Esophagus muscularis mucosa (tissue), 4 donors: Measurements from ENCODE around the gene CAMKMT. TPM values are rescaled to one million over a fixed set of nuclear protein-coding genes. Genes with fewer than 3 reads are reported as not detected.
"Not testable (repeated sequence)": the region's sequence is repeated elsewhere in the genome, so short reads cannot be mapped to it uniquely, and the experiment has no call there.

Experiments used
- DNase-seq: peaks from one replicate; pipeline ENCODE4 v3.0.0-alpha.2; 2017; ENCODE audit errors: extremely low spot score
- H3K27ac ChIP-seq, 4 donors: fragments of 200-600 bp; sonication (generic); replicated peaks in 1 of 4; 1 replicate in 3 of 4; 2 replicates in 1 of 4; pipeline ENCODE4 v1.5.1; 2016 to 2019; ENCODE audit warnings: mild to moderate bottlenecking in 1 of 4
- H3K27me3 ChIP-seq, 4 donors: fragments of 200-600 bp; sonication (generic); one replicate each; pipeline versions ENCODE4 v1.5.1 to v1.6.0; 2016 to 2019
- H3K36me3 ChIP-seq, 4 donors: fragments of 200-600 bp; sonication (generic); one replicate each; pipeline ENCODE4 v1.5.1; 2016 to 2019
- H3K4me1 ChIP-seq, 4 donors: fragments of 200-600 bp; sonication (generic); one replicate each; pipeline ENCODE4 v1.5.1; 2016 to 2019
- H3K4me3 ChIP-seq, 4 donors: fragments of 200-600 bp; sonication (generic); 1 replicate in 2 of 4; 2 replicates in 2 of 4; pipeline ENCODE4 v1.5.1; 2016 to 2019; ENCODE audit warnings: mild to moderate bottlenecking in 4 of 4, moderate library complexity in 1 of 4
- H3K9me3 ChIP-seq, 4 donors: fragments of 200-600 bp; sonication (generic); 1 replicate in 3 of 4; 2 replicates in 1 of 4; pipeline ENCODE4 v1.5.1; 2016 to 2019
- EP300 ChIP-seq: sonication (generic); formaldehyde crosslinking; IDR thresholded peaks from one replicate; pipeline ENCODE4 v1.6.1; 2017; ENCODE audit warnings: antibody characterized with exemption
- POLR2A ChIP-seq: fragments of 450-650 bp; IDR thresholded peaks from one replicate; pipeline ENCODE4 v1.6.1; 2017; ENCODE audit warnings: antibody characterized with exemption, moderate library complexity, mild to moderate bottlenecking, low read depth
- POLR2AphosphoS5 ChIP-seq, 2 donors: sonication (generic); formaldehyde crosslinking; IDR thresholded peaks; one replicate each; pipeline ENCODE4 v1.6.1; 2017; ENCODE audit warnings: antibody characterized with exemption in 2 of 2
- WGBS: methylation state at CpG from one replicate; pipeline ENCODE4 v1.1.5; 2018; 5-methylcytosine and 5-hydroxymethylcytosine counted together
- intact Hi-C: fragments of 100-400 bp; cut with DNase I; formaldehyde crosslinking; loops from one replicate; pipeline ENCODE4 v1.15.1; 2023
- total RNA-seq, 4 donors: library from RNA; depleted of rRNA; stranded (reverse); fragments of >200 nt; gene quantifications; one replicate each; pipeline versions ENCODE4 v1.1.0 to v1.2.1, GENCODE V29; 2016
- TF ChIP-seq, protein P1 (sequence below), 3 experiments: fragments of 200-600 bp in 2 of 3; fragments of 450-650 bp in 1 of 3; sonication (generic) in 2 of 3; IDR thresholded peaks; one replicate each; pipeline ENCODE4 v1.5.1; 2017 to 2019; ENCODE audit warnings: antibody characterized with exemption in 3 of 3, mild to moderate bottlenecking in 2 of 3, moderate library complexity in 1 of 3

CAMKMT gene
- total RNA-seq, 4 donors from 2014 or later: 5.8 to 8.3 (median 6.9) TPM

DNA sequence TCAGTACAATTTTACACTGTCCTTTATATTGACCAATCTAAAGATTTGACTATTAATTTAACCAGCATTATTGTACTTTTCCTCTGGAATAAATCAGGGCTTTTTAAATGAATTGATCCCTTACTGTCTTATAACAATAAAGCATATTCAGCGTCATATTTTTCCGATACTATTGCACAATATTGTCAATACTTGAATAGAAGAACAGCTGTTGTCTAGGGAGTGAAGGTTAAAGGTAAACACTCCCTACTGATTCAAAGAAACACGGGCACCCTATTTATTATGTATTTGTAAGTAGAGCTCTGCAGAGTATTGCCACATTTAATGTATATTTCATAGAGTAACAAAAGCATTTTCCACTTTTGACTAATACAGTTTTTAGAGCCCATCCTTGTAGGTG lies 134.4 kb downstream of the CAMKMT start:
- intact Hi-C loops: no loop called here
- WGBS: 90% methylated on average over 3 of the region's 3 CpGs
- no peaks in the 10 kb centered on the region for H3K4me1 ChIP-seq
- H3K27me3 ChIP-seq: no peaks in the 10 kb centered on the region
- H3K36me3 ChIP-seq: no peaks in the 10 kb centered on the region
- no peaks in the 10 kb centered on the region for H3K9me3 ChIP-seq
- no peak overlapping the region for H3K4me3 ChIP-seq
- no peak for TF ChIP-seq EP300
- no peak for TF ChIP-seq POLR2A
- no peak for TF ChIP-seq POLR2AphosphoS5 (IDR thresholded peaks at IDR 0.05)
- TF ChIP-seq, protein P1, sequence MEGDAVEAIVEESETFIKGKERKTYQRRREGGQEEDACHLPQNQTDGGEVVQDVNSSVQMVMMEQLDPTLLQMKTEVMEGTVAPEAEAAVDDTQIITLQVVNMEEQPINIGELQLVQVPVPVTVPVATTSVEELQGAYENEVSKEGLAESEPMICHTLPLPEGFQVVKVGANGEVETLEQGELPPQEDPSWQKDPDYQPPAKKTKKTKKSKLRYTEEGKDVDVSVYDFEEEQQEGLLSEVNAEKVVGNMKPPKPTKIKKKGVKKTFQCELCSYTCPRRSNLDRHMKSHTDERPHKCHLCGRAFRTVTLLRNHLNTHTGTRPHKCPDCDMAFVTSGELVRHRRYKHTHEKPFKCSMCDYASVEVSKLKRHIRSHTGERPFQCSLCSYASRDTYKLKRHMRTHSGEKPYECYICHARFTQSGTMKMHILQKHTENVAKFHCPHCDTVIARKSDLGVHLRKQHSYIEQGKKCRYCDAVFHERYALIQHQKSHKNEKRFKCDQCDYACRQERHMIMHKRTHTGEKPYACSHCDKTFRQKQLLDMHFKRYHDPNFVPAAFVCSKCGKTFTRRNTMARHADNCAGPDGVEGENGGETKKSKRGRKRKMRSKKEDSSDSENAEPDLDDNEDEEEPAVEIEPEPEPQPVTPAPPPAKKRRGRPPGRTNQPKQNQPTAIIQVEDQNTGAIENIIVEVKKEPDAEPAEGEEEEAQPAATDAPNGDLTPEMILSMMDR (IDR thresholded peaks at IDR 0.05): no peak
- no peak for DNase-seq
- no peak overlapping the region for H3K27ac ChIP-seq

DNA sequence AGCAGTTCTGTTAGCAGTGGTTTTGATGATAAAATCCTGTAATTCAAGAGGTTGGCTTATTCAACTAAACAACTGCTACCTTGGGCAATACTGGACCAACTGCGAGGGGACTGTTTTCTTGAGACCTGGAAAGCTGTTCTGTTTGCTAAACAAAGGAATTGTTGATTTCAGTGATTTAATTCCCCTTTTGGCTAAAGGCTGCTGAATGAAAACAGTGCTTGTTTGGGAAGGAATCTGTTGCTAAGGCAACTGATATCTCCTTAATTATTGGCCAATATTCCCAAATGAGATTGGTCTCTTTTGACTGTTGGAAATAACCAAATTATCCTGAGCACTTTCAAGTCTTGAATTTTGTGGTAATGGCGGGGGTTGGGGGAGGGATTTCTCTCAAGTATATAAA lies 136.8 kb downstream of the CAMKMT start:
- Histone ChIP-seq H3K4me1 (no peaks in the 10 kb centered on the region), H3K36me3 (no peaks in the 10 kb centered on the region), H3K4me3 (no peak overlapping the region), H3K27ac (no peak overlapping the region), H3K9me3 (no peaks in the 10 kb centered on the region), H3K27me3 (no peaks in the 10 kb centered on the region)
- WGBS: 80% methylated on average over 2 of the region's 2 CpGs
- DNase-seq: no peak
- intact Hi-C loops: no loop called here
- no peak for TF ChIP-seq POLR2AphosphoS5 (IDR thresholded peaks at IDR 0.05)
- TF ChIP-seq EP300: no peak
- TF ChIP-seq, protein P1 (IDR thresholded peaks at IDR 0.05): no peak
- no peak for TF ChIP-seq POLR2A

DNA sequence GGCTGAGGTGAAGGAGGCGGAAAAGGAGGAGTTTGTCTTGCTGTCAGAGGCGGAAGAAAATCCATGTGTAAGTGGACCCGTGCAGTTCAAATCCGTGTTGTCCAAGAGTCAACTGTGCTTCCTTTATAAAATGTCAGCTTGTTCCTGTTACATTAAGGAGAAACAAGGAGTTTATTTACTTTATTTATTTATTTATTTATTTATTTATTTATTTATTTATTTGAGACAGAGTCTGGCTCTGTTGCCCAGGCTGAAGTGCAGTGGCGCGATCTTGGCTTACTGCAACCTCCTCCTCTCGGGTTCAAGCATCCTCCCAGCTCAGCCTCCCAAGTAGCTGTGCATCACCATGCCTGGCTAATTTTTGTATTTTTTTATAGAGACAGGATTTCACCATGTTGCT lies 143.9 kb downstream of the CAMKMT start:
- H3K36me3 ChIP-seq, H3K27ac ChIP-seq, H3K27me3 ChIP-seq, H3K4me1 ChIP-seq, DNase-seq, H3K9me3 ChIP-seq, H3K4me3 ChIP-seq, intact Hi-C loops: not testable (repeated sequence)
- WGBS: 94% methylated on average over 7 of the region's 7 CpGs

DNA sequence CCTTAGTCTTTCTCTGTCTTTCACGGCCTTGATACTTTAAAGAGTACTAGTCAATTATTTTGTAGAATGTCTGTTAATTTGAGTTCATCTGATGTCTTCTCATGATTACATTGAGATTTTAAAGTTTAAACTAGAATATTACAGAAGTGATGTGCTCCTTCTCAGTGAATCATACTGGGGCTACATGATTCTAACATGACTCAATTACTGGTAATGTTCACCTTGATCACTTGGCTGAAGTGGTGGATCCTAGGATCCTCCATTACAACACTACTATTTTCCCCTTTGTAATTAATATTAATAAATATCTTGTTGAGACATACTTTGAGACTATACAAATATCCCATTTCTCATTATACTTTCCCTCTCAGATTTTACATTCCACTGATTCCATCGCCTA lies 148.5 kb downstream of the CAMKMT start:
- Histone ChIP-seq H3K36me3 (no peaks in the 10 kb centered on the region), H3K9me3 (no peaks in the 10 kb centered on the region), H3K27ac (no peak overlapping the region), H3K4me3 (no peak overlapping the region), H3K27me3 (no peaks in the 10 kb centered on the region), H3K4me1 (no peaks in the 10 kb centered on the region)
- no peak for DNase-seq
- 100% methylated on average over 2 of the region's 2 CpGs for WGBS
- TF ChIP-seq POLR2A: no peak
- no peak for TF ChIP-seq EP300
- intact Hi-C loops: no loop called here

DNA sequence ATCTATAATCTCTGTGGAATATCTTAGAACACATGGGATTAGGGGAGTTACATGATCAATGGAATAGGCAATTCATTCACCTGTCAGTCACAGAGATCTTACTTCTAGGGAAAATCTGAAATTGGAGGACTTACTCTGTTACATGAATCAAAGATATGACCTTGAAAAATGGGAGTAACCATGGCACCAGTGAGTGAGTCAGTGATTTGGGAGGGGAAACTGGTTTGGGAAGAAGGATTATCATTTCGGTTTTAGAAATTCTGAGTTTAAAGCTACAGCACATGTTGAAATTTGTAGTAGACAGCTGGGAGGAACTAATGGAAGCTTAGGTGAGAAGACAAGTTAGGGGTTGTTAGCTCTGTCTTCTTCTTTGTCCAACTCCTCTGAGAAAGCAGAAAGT lies 153.7 kb downstream of the CAMKMT start:
- no peak for DNase-seq
- H3K4me3 ChIP-seq: no peak overlapping the region
- no peaks in the 10 kb centered on the region for H3K27me3 ChIP-seq
- peaks cover 0 to 4% (median 0%) of the 10 kb centered on the region in 4 donors for H3K9me3 ChIP-seq
- intact Hi-C loops: no loop called here
- no peaks in the 10 kb centered on the region for H3K4me1 ChIP-seq
- H3K36me3 ChIP-seq: no peaks in the 10 kb centered on the region
- 61% methylated on average over 1 of the region's 1 CpG for WGBS
- TF ChIP-seq, protein P1 (IDR thresholded peaks at IDR 0.05): no peak
- TF ChIP-seq EP300 (no peak), POLR2AphosphoS5 (IDR thresholded peaks at IDR 0.05) (no peak), POLR2A (no peak)
- H3K27ac ChIP-seq: no peak overlapping the region

DNA sequence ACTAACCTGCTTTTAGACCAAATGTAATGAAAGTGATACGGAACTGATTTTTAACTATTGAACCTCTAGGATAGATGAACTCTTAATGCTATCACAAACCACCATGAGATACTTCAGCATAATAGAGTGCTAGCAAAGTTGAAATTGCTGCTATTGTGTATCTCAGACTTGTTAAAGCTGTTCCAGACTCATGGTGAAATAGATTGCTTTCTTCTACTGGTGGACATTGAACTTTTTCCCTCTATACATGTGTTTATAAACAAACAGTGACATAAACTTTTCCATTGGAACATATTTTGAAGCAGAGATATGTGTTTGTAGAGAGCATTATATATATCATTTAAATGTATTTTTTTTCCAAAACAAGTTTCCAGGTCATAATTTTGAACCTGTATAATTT lies 157.3 kb downstream of the CAMKMT start:
- Histone ChIP-seq H3K4me1 (no peaks in the 10 kb centered on the region), H3K27ac (no peak overlapping the region), H3K36me3 (no peaks in the 10 kb centered on the region), H3K27me3 (no peaks in the 10 kb centered on the region), H3K4me3 (no peak overlapping the region), H3K9me3 (peaks cover 0 to 20% (median 16%) of the 10 kb centered on the region in 4 donors)
- DNase-seq: no peak
- intact Hi-C loops: no loop called here
- 100% methylated on average over 1 of the region's 1 CpG for WGBS
- TF ChIP-seq EP300: no peak
- no peak for TF ChIP-seq POLR2AphosphoS5 (IDR thresholded peaks at IDR 0.05)
- TF ChIP-seq, protein P1 (IDR thresholded peaks at IDR 0.05): no peak
- TF ChIP-seq POLR2A: no peak
